Gastroesophageal sphincter (tissue), 4 donors: ENCODE measurements around the gene PCMTD2. TPM values are rescaled to one million over a fixed set of nuclear protein-coding genes. Genes with fewer than 3 reads are reported as not detected.

Source experiments
- ATAC-seq: fragments of 150-250 bp; one replicate; pipeline ENCODE4 v1.9.1; 2016; ENCODE audit warnings: mild to moderate bottlenecking, moderate library complexity
- H3K27ac ChIP-seq, 4 donors: fragments of 200-600 bp; sonication (generic) in 3 of 4; 1 replicate in 3 of 4; 2 replicates in 1 of 4; pipeline ENCODE4 v1.5.1; 2016 to 2019
- H3K27me3 ChIP-seq: fragments of 200-600 bp; sonication (generic); one replicate; pipeline ENCODE4 v1.5.1; 2019
- H3K36me3 ChIP-seq, 2 donors: fragments of 200-600 bp; sonication (generic); one replicate each; pipeline ENCODE4 v1.5.1; 2019; ENCODE audit warnings: control low read depth in 1 of 2
- H3K4me1 ChIP-seq, 3 donors: fragments of 200-600 bp; sonication (generic); 1 replicate in 2 of 3; 2 replicates in 1 of 3; pipeline ENCODE4 v1.5.1; 2016 to 2019; ENCODE audit warnings: control low read depth in 2 of 3
- H3K4me3 ChIP-seq, 2 donors: fragments of 200-600 bp; sonication (generic); one replicate each; pipeline ENCODE4 v1.5.1; 2019; ENCODE audit warnings: mild to moderate bottlenecking in 1 of 2, moderate library complexity in 1 of 2
- H3K9me3 ChIP-seq, 3 donors: fragments of 200-600 bp; sonication (generic); one replicate each; pipeline ENCODE4 v1.5.1; 2017 to 2019; ENCODE audit warnings: control low read depth in 2 of 3
- EP300 ChIP-seq: sonication (generic); formaldehyde crosslinking; IDR thresholded peaks from one replicate; pipeline ENCODE4 v1.6.1; 2017; ENCODE audit warnings: antibody characterized with exemption, mild to moderate bottlenecking
- POLR2A ChIP-seq, 2 donors: fragments of 450-650 bp; IDR thresholded peaks; one replicate each; pipeline ENCODE4 v1.6.1; 2017; ENCODE audit warnings: antibody characterized with exemption in 2 of 2, mild to moderate bottlenecking in 2 of 2, moderate library complexity in 1 of 2
- POLR2AphosphoS5 ChIP-seq: sonication (generic); formaldehyde crosslinking; IDR thresholded peaks from one replicate; pipeline ENCODE4 v1.6.1; 2017; ENCODE audit warnings: antibody characterized with exemption
- WGBS, 2 donors: methylation state at CpG; one replicate each; pipeline ENCODE4 v1.1.5; 2018; ENCODE audit warnings: low coverage in 1 of 2; 5-methylcytosine and 5-hydroxymethylcytosine counted together
- total RNA-seq, 4 donors: library from RNA; depleted of rRNA; stranded (reverse); fragments of >200 nt; gene quantifications; one replicate each; pipeline ENCODE4 v1.1.0, GENCODE V29; 2016
- TF ChIP-seq, protein P1 (sequence below), 4 experiments: fragments of 200-600 bp in 2 of 4; fragments of 450-650 bp in 2 of 4; sonication (generic) in 1 of 4; IDR thresholded peaks; one replicate each; pipeline ENCODE4 v1.5.1; 2017 to 2019; ENCODE audit warnings: antibody characterized with exemption in 4 of 4, mild to moderate bottlenecking in 2 of 4, moderate library complexity in 2 of 4

The PCMTD2 gene
- total RNA-seq, 4 donors from 2014 or later, result 46.0 to 70.0 (median 48.1) TPM

- H3K27ac ChIP-seq, result no peak overlapping the region
- TF ChIP-seq, protein P1, sequence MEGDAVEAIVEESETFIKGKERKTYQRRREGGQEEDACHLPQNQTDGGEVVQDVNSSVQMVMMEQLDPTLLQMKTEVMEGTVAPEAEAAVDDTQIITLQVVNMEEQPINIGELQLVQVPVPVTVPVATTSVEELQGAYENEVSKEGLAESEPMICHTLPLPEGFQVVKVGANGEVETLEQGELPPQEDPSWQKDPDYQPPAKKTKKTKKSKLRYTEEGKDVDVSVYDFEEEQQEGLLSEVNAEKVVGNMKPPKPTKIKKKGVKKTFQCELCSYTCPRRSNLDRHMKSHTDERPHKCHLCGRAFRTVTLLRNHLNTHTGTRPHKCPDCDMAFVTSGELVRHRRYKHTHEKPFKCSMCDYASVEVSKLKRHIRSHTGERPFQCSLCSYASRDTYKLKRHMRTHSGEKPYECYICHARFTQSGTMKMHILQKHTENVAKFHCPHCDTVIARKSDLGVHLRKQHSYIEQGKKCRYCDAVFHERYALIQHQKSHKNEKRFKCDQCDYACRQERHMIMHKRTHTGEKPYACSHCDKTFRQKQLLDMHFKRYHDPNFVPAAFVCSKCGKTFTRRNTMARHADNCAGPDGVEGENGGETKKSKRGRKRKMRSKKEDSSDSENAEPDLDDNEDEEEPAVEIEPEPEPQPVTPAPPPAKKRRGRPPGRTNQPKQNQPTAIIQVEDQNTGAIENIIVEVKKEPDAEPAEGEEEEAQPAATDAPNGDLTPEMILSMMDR (IDR thresholded peaks at IDR 0.05), result no peak
- TF ChIP-seq EP300 (no peak), POLR2AphosphoS5 (no peak), POLR2A (IDR thresholded peaks at IDR 0.05) (no peak)
- no peaks in the 10 kb centered on the region for H3K36me3 ChIP-seq
- H3K4me3 ChIP-seq, result no peak overlapping the region
- WGBS, 2 donors, result 84% methylated on average over 10 of the region's 19 CpGs; no CpG with 5 or more reads in 1 of the 2 donors
- H3K27me3 ChIP-seq, result peaks cover 21% of the 10 kb centered on the region
- H3K9me3 ChIP-seq, result no peaks in the 10 kb centered on the region
- H3K4me1 ChIP-seq, result no peaks in the 10 kb centered on the region
- ATAC-seq, result no peak
Measured at GRCh38 chr20:64242003-64242796, 13.3 kb upstream of the PCMTD2 start.

DNA sequence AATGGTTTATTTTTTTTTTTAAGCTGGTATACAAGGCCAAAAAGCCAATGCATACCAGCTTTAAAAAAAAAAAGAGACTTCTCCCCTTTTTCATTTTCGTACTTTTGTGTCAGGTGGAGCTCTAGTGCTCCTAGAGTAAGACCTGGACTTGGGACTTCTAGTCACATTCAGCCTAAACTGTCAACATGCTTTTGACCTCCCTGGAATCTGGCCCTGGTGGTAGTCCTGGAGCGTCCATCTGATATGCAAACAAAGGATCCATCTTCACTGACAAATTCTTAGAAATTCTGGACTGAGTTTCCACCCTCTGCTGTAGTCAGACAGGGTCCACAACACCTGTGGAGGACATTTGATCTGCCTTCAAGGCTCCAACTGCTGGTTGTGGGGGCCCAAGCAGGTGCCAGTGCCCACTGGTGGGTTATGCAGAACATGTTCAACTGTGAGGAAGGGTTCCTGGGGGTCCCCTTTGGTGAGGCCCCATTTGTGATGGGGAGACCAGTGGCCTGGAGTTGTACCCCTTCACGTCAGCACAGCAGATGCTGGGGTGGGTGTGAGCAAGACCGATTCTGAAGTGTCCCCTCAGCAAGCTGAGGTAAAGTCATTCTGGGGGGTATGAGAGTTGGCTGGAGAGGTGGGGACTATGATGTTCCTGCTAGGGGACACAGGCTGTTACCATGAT, 12.6 kb upstream of the PCMTD2 start:
- Histone ChIP-seq H3K36me3 (no peaks in the 10 kb centered on the region), H3K4me1 (no peaks in the 10 kb centered on the region), H3K9me3 (no peaks in the 10 kb centered on the region), H3K4me3 (no peak overlapping the region), H3K27ac (no peak overlapping the region), H3K27me3 (peaks cover 28% of the 10 kb centered on the region)
- whole genome bisulfite sequencing, 2 donors, result 64 to 83% methylated on average over 2 to 4 of the region's 4 CpGs
- TF ChIP-seq, protein P1 (IDR thresholded peaks at IDR 0.05), result no peak
- no peak for TF ChIP-seq EP300
- no peak for TF ChIP-seq POLR2AphosphoS5
- no peak for TF ChIP-seq POLR2A (IDR thresholded peaks at IDR 0.05)
- no peak for ATAC-seq

GRCh38 chr20:64244281-64244805, 11.2 kb upstream of the PCMTD2 start:
- Histone ChIP-seq H3K27me3 (peaks cover 35% of the 10 kb centered on the region), H3K4me3 (no peak overlapping the region), H3K36me3 (no peaks in the 10 kb centered on the region), H3K4me1 (no peaks in the 10 kb centered on the region), H3K27ac (no peak overlapping the region), H3K9me3 (no peaks in the 10 kb centered on the region)
- WGBS, 2 donors, result 56 to 70% methylated on average over 1 to 2 of the region's 2 CpGs
- no peak for ATAC-seq
- no peak for TF ChIP-seq EP300
- no peak for TF ChIP-seq POLR2AphosphoS5
- TF ChIP-seq, protein P1 (IDR thresholded peaks at IDR 0.05), result no peak
- TF ChIP-seq POLR2A (IDR thresholded peaks at IDR 0.05), result no peak

GRCh38 chr20:64244870-64245603, 10.5 kb upstream of the PCMTD2 start:
- no peak overlapping the region for H3K27ac ChIP-seq
- 53% methylated on average over 5 of the region's 8 CpGs; no CpG with 5 or more reads in 1 of the 2 donors for WGBS, 2 donors
- peaks cover 35% of the 10 kb centered on the region for H3K27me3 ChIP-seq
- H3K36me3 ChIP-seq, result no peaks in the 10 kb centered on the region
- no peak for ATAC-seq
- H3K9me3 ChIP-seq, result no peaks in the 10 kb centered on the region
- no peak overlapping the region for H3K4me3 ChIP-seq
- no peak for TF ChIP-seq POLR2AphosphoS5
- TF ChIP-seq, protein P1 (IDR thresholded peaks at IDR 0.05), result no peak
- no peak for TF ChIP-seq POLR2A (IDR thresholded peaks at IDR 0.05)
- TF ChIP-seq EP300, result no peak
- no peaks in the 10 kb centered on the region for H3K4me1 ChIP-seq
